ENCODE data around the gene KCNQ1.

Gene KCNQ1

GRCh38 chr11:2643746-2644145, 198.9 kb downstream of the KCNQ1 start:
- Histone ChIP-seq H3F3A (ENCODE audit: low read depth) (no peaks in the 10 kb centered on the region), H2AFZ (ENCODE audit: low read length) (no peak overlapping the region), H3K9me3 (ENCODE audit: insufficient read depth, low read depth, low read length) (peaks cover 44% of the 10 kb centered on the region), H4K20me1 (ENCODE audit: insufficient read depth, low read length, poor library complexity, severe bottlenecking) (no peaks in the 10 kb centered on the region), H3K27me3 (ENCODE audit: insufficient read depth, low read length, poor library complexity, severe bottlenecking) (no peaks in the 10 kb centered on the region), H3K9me2 (replicated peaks; ENCODE audit: low read depth, low read length) (no peaks in the 10 kb centered on the region), H3K4me3 (ENCODE audit: low read length, poor library complexity, severe bottlenecking) (no peak overlapping the region), H3K4me2 (ENCODE audit: low read depth, low read length, poor library complexity, severe bottlenecking) (no peak overlapping the region), H3K9ac (ENCODE audit: low read depth, low read length, poor library complexity, severe bottlenecking) (no peak overlapping the region), H3K36me3 (ENCODE audit: insufficient read depth, low read length) (no peaks in the 10 kb centered on the region), H3K4me1 (ENCODE audit: insufficient read depth, low read length, poor library complexity, severe bottlenecking) (no peaks in the 10 kb centered on the region), H3K79me2 (ENCODE audit: insufficient read depth, low read length) (no peaks in the 10 kb centered on the region)
- TF ChIP-seq CTCF (conservative IDR thresholded peaks at IDR 0.05; ENCODE audit: low read length) (no peak), EZH2phosphoT487 (IDR thresholded peaks at IDR 0.05; ENCODE audit: borderline replicate concordance) (no peak)

- no peak for TF ChIP-seq EZH2phosphoT487 (IDR thresholded peaks at IDR 0.05; ENCODE audit: borderline replicate concordance)
- no peak for TF ChIP-seq CTCF (conservative IDR thresholded peaks at IDR 0.05; ENCODE audit: low read length)
Observed at GRCh38 chr11:2644844-2645778, 200.3 kb downstream of the KCNQ1 start.

DNA sequence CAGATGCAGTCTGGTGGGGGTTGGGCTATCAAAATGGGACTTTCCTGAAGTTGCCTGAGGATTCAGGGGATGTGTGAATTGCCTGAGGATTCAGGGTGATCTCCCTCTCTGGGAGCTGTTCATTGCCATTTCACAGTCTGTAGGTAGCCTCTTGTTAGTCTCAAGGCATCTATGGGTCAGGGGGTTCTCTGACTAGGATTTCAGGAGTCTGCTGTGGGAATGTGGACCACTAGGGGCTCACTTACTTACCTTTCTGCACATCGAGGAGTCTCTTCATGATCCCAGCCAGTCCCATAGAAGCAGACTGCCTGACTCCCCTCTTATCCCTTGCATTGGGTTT, 200.9 kb downstream of the KCNQ1 start:
- TF ChIP-seq EZH2phosphoT487 (IDR thresholded peaks at IDR 0.05; ENCODE audit: borderline replicate concordance) (no peak), CTCF (conservative IDR thresholded peaks at IDR 0.05; ENCODE audit: low read length) (no peak)
- H3K9ac ChIP-seq (ENCODE audit: low read depth, low read length, poor library complexity, severe bottlenecking): no peak overlapping the region
- no peak overlapping the region for H3K4me3 ChIP-seq (ENCODE audit: low read length, poor library complexity, severe bottlenecking)
- no peaks in the 10 kb centered on the region for H3K4me1 ChIP-seq (ENCODE audit: insufficient read depth, low read length, poor library complexity, severe bottlenecking)
- no peak overlapping the region for H3K4me2 ChIP-seq (ENCODE audit: low read depth, low read length, poor library complexity, severe bottlenecking)
- no peaks in the 10 kb centered on the region for H3F3A ChIP-seq (ENCODE audit: low read depth)
- no peaks in the 10 kb centered on the region for H3K27me3 ChIP-seq (ENCODE audit: insufficient read depth, low read length, poor library complexity, severe bottlenecking)
- peaks cover 58% of the 10 kb centered on the region for H3K9me3 ChIP-seq (ENCODE audit: insufficient read depth, low read depth, low read length)
- H4K20me1 ChIP-seq (ENCODE audit: insufficient read depth, low read length, poor library complexity, severe bottlenecking): no peaks in the 10 kb centered on the region
- H3K9me2 ChIP-seq (replicated peaks; ENCODE audit: low read depth, low read length): no peaks in the 10 kb centered on the region
- no peaks in the 10 kb centered on the region for H3K79me2 ChIP-seq (ENCODE audit: insufficient read depth, low read length)
- no peaks in the 10 kb centered on the region; the same call in 1 of the 2 replicates for H3K36me3 ChIP-seq (ENCODE audit: insufficient read depth, low read length)
- H2AFZ ChIP-seq (ENCODE audit: low read length): no peak overlapping the region

More at GRCh38 chr11:2644844-2645778, 200.3 kb downstream of the KCNQ1 start:
- Histone ChIP-seq H3K9me2 (replicated peaks; ENCODE audit: low read depth, low read length) (no peaks in the 10 kb centered on the region), H2AFZ (ENCODE audit: low read length) (no peak overlapping the region), H3F3A (ENCODE audit: low read depth) (no peaks in the 10 kb centered on the region), H3K4me2 (ENCODE audit: low read depth, low read length, poor library complexity, severe bottlenecking) (no peak overlapping the region), H3K27me3 (ENCODE audit: insufficient read depth, low read length, poor library complexity, severe bottlenecking) (no peaks in the 10 kb centered on the region), H3K4me1 (ENCODE audit: insufficient read depth, low read length, poor library complexity, severe bottlenecking) (no peaks in the 10 kb centered on the region), H3K4me3 (ENCODE audit: low read length, poor library complexity, severe bottlenecking) (no peak overlapping the region), H3K9me3 (ENCODE audit: insufficient read depth, low read depth, low read length) (peaks cover 54% of the 10 kb centered on the region), H3K36me3 (ENCODE audit: insufficient read depth, low read length) (no peaks in the 10 kb centered on the region; the same call in 1 of the 2 replicates), H4K20me1 (ENCODE audit: insufficient read depth, low read length, poor library complexity, severe bottlenecking) (no peaks in the 10 kb centered on the region), H3K9ac (ENCODE audit: low read depth, low read length, poor library complexity, severe bottlenecking) (no peak overlapping the region), H3K79me2 (ENCODE audit: insufficient read depth, low read length) (no peaks in the 10 kb centered on the region)

Measured in Loucy (cell line).